KBM-7 (cell line): Measurements from ENCODE around the gene ABCG2.
"Not testable (repeated sequence)": the region's sequence is repeated elsewhere in the genome, so short reads cannot be mapped to it uniquely, and the experiment has no call there.

Experiments used
- DNase-seq: peaks from one replicate; pipeline ENCODE4 v3.0.0-alpha.2; 2015
- in situ Hi-C: fragments of 300-500 bp; cut with MboI; formaldehyde crosslinking; loops from 2 replicates; pipeline ENCODE4 v1.14.3; 2020; ENCODE audit warnings: low sequenced_read_pairs, low pct_unique_long_range_greater_than_20kb, mixed read lengths

The ABCG2 gene

DNA sequence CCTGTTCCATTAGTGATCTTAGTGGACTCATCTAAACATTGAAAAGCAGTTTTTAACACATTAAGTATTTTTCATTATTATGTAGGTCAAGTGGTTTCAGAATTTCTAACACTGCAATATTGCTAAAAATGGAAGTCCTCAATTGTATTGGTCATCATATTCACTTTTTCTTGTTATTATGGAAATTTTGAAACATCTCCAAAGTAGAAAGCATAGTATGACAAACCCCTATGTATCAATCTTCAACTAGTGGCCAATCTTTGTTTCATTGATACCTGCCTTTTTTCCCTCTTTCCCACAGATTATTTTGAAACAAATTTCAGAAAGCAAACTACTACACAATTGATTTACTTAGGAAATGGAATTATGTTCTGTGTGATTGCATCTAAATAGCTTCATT lies 14.5 kb upstream of the ABCG2 start:
- in situ Hi-C loops = no loop called here

DNA sequence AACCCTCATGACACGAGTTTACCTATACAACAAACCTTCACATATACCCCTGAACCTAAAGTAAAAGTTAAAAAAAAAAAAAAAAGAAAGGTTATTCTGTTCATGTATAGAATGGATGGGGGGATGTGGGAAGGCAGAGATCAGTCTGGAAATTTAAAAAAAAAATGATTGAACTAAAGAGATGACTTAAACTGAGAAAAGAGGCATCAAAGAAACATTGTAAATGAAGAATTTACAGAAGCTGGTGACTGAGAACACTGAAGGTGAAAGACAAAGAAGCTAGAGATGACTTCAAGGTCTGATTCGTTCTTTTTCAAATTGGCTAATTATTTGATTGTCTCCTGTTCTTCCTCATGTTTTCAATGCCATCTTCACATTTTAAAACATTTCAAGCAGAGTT lies 12.8 kb upstream of the ABCG2 start:
- DNase-seq = no peak
- in situ Hi-C loops = no loop called here

More for the DNA sequence above, 14.5 kb upstream of the ABCG2 start:
- no peak for DNase-seq

DNA sequence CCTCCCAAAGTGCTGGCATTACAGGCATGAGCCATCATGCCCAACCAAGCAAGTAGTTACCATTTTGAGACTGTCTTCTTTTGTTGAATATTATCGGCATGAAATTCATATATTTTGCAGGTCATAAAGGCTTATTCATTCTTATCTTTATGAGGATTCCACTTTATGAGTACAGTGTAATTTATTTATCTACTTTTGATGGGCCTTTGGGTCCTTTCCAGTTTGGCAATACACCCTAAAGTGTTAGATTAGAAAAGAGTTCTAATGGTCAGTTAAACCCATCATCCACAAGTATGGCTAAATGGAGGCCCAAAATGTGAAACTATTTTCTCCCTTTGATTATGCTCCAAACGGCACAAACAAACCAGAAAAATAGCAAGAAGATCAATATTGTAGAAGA lies 10.9 kb upstream of the ABCG2 start:
- DNase-seq = no peak
- in situ Hi-C loops = no loop called here

DNA sequence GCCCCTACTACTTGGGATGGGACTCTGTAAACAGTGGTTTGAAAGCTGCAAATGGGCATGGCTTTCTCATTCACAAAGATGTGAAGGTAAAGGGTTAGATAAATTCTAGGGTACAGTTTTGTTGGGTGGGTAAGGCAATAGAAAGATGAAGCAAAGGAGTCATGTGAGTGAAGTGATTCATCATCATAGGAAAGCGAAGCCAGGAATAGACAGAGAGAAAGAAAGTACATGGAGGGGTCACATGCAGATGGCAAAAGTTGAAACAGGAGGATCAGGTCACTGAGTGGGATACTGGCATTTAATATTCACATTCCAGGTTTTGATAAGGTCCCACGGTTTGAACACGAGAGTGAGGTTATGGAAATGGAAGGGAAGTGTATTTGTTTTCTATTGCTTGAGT lies 8.2 kb upstream of the ABCG2 start:
- DNase-seq = no peak
- in situ Hi-C loops = no loop called here

DNA sequence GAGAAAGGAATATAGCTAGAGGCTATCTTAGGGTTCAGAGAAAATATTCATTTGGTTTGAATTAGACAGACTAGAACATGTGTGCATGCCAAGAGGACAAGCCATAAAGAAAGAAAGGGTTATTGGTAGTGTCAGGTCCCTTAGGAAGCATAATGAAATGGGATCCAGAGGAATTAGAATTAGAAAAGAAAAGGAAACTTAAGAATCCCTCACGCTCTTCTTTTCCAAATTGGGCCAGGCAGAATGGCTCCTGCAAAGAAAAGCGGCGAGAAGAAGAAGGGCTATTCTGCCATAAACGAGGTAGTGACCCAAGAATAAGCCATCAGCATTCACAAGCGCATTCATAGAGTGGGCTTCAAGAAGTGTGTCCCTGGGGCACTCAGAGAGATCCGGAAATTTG lies 4.9 kb upstream of the ABCG2 start:
- no peak for DNase-seq
- in situ Hi-C loops = no loop called here

DNA sequence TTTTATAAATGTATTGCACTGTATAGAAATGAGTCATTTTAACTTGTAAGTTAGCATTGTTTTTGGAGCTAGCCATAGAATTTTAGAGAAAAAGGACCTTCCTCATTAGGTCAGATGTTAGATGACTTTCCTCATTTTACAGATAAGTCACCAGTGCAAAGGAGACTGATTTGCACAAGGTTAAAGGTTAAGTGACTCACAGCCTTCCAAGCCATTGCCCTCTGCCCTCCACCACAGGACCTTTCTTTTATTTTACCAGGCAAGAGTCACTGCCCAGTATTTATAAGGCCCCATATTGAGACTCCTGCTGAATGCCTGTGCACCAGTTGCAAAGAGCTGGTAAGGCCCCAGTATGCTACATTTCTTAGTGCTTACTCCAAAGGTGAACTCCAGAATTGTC lies 4.2 kb upstream of the ABCG2 start:
- no peak for DNase-seq
- in situ Hi-C loops = no loop called here

DNA sequence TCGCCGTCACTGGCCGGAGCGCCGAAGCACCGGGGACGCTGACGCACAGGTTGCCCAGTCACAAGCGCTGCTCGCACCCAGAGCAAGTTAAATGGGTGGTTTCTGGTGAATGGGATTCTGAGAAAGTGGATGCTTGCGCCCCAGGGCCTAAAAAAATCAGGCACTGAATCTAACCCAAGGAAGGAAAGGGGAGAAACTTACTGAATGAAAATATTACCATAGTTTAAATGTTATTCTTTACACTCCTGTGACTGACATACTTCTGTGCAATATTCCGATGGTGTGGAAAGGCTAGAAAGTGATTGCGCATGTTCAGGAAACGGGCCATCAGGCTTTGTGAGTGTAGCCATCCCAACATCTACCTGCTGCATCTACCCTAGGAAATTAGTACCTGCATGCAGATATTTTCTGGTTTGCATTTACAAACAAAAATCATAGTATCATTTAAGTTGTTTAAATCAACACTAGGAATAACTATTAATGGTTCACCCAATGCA lies 838 bp upstream of the ABCG2 start:
- in situ Hi-C loops = no loop called here
- DNase-seq = no peak

DNA sequence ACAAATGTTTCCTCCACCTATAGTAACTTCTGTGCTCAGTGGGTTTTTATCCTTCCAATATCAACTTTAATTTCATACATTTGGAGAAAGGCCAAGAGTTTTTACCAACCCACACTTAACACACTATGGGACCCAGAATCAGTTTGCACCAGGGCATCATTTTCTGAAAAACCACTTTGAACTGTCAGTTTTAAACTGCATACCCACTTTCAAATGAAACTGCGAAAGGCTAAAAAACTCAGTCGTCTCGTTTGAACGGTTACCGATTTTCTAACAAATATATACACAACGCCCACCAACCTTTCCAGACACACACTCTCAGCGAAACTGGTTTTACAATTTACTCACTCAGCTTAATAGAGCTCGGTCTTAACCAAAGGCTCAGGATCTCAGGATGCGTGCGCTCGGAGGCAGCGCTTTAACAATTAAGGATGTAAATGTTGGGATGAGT lies 376 bp downstream of the ABCG2 start:
- no peak for DNase-seq
- in situ Hi-C loops = no loop called here

DNA sequence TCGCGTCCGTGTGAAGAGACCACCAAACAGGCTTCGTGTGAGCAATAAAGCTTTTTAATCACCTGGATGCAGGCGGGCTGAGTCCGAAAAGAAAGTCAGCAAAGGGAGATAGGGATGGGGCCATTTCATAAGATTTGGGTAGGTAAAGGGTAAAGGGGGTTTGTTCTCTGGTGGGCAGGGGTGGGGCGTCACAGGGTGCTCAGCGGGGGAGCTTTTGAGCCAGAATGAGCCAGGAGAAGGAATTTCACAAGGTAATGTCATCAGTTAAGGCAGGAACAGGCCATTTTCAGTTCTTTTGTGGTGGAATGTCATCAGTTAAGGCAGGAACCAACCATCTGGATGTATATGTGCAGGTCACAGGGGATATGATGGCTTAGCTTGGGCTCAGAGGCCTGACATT lies 6.1 kb downstream of the ABCG2 start:
- in situ Hi-C loops, DNase-seq: not testable (repeated sequence)

DNA sequence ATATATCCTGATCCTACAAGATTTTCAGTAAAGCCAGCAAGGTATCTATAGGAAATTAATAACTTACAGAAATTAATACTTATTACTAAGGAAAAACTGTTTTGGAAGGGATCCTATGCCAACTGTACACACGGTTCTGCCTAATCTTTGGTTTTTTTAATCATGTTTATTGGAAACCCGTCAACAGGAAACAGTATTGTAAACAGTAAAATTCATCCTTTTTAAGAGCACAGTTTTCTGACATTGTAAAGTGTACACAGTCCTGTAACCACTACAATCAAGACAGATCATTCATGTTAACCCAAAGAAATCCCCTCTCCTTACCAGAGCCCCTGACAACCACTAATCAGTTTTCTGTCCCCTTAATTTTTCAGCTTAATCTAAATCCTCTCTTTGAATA lies 9.9 kb downstream of the ABCG2 start:
- no peak for DNase-seq
- in situ Hi-C loops = no loop called here

DNA sequence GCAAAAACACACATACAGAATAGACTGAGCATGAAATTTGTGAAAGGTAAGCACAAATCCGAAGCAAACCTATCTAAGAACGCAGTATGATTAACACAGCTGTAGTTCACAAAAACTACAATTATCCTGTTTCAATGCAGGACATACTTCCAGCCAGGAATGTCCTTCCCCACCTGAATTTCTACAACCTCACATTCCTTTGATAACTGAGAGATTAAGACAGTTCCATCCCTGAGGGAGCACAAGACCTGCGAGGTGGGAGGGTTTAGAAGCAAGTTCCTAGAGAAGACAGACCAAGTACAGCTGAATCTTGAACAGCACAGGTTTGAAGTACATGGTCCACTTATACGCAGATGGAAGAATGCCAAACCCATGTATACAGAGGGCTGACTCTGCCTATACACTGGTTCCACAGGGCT lies 10.6 kb downstream of the ABCG2 start:
- no peak for DNase-seq
- in situ Hi-C loops = no loop called here

DNA sequence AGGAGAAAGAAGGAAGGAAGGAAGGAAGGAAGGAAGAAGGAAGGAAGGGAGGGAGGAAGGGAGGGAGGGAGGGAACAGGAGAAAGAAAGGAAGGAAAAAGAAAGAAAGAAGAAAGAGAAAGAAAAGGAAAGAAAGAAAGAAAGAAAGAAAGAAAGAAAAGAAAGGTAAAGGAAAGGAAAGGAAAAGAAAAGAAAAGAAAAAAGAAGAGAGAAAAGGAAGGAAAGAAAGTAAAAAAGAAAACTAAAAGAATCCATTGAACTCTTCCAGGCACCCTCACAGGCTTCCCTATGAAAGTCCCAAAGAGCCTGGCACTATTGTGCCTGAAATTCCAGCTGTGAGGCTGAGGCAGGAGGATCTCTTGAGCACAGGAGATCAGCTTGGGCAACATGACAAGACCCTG lies 11.5 kb downstream of the ABCG2 start:
- DNase-seq = no peak
- in situ Hi-C loops = no loop called here

DNA sequence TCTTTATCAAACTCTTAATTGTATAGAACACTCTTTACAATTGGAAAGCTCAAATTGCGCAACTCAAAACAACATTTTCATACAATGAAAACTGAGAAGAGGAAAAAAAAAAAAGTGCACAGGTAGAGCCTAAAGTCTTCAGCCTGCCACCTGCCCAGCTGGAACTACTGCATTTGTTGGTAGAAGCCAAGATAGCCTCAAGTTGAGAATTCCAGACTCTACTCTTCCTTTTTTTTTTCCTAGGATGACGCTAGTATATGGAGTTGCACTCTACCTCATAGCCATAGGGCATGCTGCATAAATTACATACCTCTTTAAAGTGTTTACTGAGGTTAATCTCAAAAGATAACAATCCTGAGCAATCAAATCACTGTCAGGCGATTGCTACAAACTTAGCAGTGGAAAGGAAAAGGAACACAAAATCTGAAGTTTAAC lies 13.6 kb downstream of the ABCG2 start:
- DNase-seq = no peak
- in situ Hi-C loops = no loop called here

DNA sequence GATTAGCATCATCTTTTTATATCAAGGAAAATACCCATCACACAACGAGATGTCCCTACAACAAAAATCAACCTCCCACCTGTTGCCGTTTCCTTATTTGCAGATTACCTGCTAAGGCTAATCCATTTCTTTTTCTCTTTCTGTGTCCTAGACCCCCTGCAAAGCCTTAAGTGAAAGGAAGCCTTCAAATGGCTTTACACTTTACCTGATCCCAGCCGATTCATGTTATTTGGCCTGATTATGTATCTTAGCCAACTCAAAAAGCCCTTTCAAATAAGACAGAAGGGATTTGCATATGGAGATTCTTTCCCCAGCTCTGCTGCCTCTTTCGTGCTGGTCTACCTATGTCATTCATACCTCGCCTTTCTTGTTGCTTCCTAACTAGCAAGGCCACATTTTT lies 14.4 kb downstream of the ABCG2 start:
- no peak for DNase-seq

DNA sequence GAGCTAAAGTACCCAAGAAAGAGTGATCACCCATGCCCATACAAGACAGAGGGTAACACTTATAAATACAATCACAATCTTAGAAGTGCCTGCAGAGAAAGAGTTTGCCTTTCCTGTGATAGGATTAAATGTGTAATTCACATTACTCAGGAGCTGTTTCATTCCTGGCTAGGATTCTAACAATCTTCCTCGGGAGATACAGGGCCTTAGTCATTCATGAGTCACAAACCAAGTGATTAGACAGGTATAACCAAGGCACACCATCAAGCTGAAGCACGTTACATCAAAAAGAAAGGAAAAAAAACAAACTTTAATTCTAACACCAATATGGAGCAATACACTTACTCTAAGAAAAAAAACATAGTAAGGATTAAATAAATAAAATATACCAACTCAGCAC lies 14.9 kb downstream of the ABCG2 start:
- no peak for DNase-seq
- in situ Hi-C loops = no loop called here

More for the DNA sequence above, 14.4 kb downstream of the ABCG2 start:
- in situ Hi-C loops = no loop called here

DNA sequence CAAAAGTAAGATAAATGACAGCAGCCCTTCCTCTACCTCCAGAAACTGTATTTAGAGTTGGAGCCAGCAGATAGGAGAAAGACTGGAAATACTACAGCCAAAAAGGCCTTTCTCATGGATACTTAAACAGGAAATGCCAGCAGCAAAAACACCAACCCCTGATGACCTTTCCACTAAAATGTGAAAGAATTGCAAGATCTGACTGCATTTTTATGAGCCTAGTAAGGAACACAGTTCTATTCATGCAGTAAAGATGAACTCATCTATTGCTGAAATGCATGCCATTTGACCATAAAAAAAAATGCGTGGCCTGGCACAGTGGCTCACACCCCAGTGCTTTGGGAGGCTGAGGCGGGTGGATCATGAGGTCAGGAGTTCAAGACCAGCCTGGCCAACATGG lies 19.9 kb downstream of the ABCG2 start:
- DNase-seq = no peak
- in situ Hi-C loops = no loop called here

DNA sequence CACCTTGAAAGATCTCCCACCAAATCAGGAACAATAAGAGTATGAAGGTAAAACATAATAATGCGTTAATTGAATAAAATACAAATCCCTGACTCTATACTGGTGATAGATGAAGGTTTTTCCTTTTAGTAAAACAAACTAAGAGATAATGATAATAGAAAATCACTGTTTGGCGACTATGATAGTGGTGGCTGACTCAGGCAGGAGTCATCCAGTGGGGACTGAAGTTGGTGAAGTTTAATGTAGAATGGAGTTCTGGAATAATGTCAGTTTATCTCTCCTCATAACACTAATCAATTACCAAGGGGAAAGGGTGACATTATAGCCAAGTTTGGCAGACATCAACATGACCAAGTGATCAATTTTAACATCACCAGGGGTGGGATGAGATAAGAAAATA lies 21.3 kb downstream of the ABCG2 start:
- in situ Hi-C loops = no loop called here
- no peak for DNase-seq

DNA sequence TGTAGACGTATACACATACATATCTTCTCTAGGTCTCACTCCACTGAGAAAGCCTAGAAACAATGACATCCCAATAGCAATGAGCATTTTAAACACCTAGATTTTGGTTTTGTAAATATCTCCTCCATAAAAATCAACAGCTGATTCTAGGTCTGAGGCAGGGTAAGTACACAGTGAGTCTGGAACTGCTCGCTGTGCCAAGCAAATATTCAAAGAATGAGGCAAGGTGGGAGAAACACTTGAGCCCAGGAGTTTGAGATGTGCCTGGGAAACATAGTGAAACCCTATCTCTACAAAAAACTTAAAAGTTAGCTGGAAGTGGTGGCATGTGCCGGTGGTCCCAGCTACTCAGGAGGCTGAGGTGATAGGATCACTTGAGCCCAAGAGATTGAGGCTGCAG lies 22.2 kb downstream of the ABCG2 start:
- in situ Hi-C loops = no loop called here
- no peak for DNase-seq

DNA sequence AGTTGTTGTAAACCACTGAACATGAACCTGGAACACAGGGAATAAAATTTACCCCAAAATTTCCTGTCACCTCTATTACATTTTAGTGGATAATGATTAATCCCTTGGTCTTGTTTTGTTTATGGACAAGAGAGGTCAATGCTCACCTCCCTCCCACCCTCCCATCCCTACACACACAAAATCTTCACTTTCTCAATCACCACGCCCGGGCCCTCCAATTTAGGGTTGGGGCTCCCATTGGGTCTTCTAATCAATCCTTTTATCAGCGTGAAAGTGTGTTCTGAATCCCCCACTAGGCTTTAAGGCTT lies 23.1 kb downstream of the ABCG2 start:
- DNase-seq = no peak
- in situ Hi-C loops = no loop called here

DNA sequence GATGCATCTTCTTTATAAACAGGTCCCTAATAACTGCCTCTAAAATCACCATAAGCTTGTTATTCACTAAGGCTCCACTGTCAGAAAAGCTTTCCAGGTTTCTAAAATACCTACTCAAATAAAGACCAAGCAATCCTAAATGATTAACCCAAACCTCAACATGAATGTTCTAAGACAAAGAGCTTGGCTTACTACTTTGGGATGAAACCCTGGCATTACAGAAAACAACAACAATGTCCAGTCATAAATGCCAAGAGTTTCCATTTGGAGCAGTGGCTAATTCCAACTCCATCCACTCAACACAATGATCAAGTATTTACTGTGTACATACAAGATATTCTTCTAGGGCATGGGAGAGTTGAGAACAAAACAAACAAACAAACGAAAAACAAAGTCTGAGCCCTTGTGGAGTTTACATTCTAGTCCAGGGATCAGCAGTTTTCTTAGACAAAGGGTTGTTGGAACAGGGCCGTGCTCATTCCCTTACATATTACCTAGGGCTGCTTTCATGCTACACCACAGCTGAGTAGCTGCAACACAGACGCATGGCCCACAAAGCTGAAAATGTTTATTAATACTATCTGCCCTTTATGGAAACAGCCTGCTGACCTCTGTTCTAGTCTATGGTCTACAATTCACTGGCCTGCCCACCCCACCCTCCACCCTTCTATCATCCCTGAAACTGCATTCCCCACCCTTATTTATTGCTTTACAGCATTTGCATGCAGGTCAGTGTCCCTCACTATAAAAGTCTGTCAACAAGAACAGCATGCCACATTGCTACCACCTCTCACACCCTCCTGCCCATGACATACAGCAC lies 23.7 kb downstream of the ABCG2 start:
- in situ Hi-C loops = no loop called here

DNA sequence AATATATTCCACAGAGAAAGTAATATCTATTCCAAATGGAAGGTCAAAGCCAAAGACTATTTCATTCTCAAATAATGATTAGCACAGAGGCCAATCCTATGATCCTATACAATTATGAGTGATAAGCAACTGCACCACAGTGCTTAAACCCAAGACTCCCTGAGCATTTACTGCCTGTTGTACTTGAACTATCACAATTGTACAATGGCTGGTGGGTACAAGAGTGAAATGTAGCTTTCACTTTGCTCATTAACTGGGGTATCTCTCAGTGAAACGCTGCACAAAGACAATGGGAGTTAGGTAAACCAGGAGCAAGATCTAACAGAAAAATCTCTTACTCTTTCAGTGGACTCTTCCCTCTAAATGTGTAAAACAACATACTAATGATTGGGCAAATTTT lies 24.3 kb downstream of the ABCG2 start:
- in situ Hi-C loops = no loop called here
- DNase-seq = no peak

More for the DNA sequence above, 23.7 kb downstream of the ABCG2 start:
- DNase-seq = no peak
